ENCODE measurements around the gene POLD4. TPM values are rescaled to one million over a fixed set of nuclear protein-coding genes. Genes with fewer than 3 reads are reported as not detected.

POLD4 gene
- total RNA-seq, 4 donors from 2014 or later: 38.6 to 105 (median 60.6) TPM

- Histone ChIP-seq H3K4me1 (peaks cover 4 to 5% of the 10 kb centered on the region in 2 donors), H3K9me3 (no peaks in the 10 kb centered on the region), H3K27me3 (no peaks in the 10 kb centered on the region), H3K36me3 (peaks cover 15 to 17% of the 10 kb centered on the region in 2 donors), H3K4me3 (replicated peaks in 1 of 3) (no peak overlapping the region), H3K27ac (no peak overlapping the region)
- intact Hi-C loops (cut with DNase I): no loop called here
- TF ChIP-seq CTCF (IDR thresholded peaks at IDR 0.05) (no peak), POLR2A (IDR thresholded peaks at IDR 0.05) (no peak)
- 79 to 83% methylated on average over 20 to 21 of the region's 22 CpGs for WGBS, 2 donors
- no peak for DNase-seq
Measured at GRCh38 chr11:67312187-67313021, 40.9 kb downstream of the POLD4 start.

- DNase-seq: no peak
- Histone ChIP-seq H3K4me1 (peaks cover 2 to 3% of the 10 kb centered on the region in 2 donors), H3K4me3 (replicated peaks in 1 of 3) (no peak overlapping the region), H3K27me3 (no peaks in the 10 kb centered on the region), H3K9me3 (no peaks in the 10 kb centered on the region), H3K27ac (no peak overlapping the region), H3K36me3 (peaks cover 15 to 21% of the 10 kb centered on the region in 2 donors)
- intact Hi-C loops (cut with DNase I): no loop called here
- WGBS, 2 donors: 80 to 93% methylated on average over 10 to 15 of the region's 15 CpGs
- TF ChIP-seq CTCF (IDR thresholded peaks at IDR 0.05): no peak
- TF ChIP-seq POLR2A (IDR thresholded peaks at IDR 0.05): no peak
Measured at GRCh38 chr11:67311556-67312082, 41.7 kb downstream of the POLD4 start.

GRCh38 chr11:67311051-67311555, 42.2 kb downstream of the POLD4 start:
- WGBS, 2 donors: 86 to 89% methylated on average over 11 to 18 of the region's 18 CpGs
- intact Hi-C loops (cut with DNase I): no loop called here
- Histone ChIP-seq H3K27me3 (no peaks in the 10 kb centered on the region), H3K9me3 (no peaks in the 10 kb centered on the region), H3K36me3 (peaks cover 15 to 21% of the 10 kb centered on the region in 2 donors), H3K4me3 (replicated peaks in 1 of 3) (no peak overlapping the region), H3K4me1 (no peaks in the 10 kb centered on the region), H3K27ac (no peak overlapping the region)
- DNase-seq: no peak
- no peak for TF ChIP-seq POLR2A (IDR thresholded peaks at IDR 0.05)
- TF ChIP-seq CTCF (IDR thresholded peaks at IDR 0.05): no peak

GRCh38 chr11:67310246-67311050, 42.9 kb downstream of the POLD4 start:
- Histone ChIP-seq H3K27me3 (no peaks in the 10 kb centered on the region), H3K9me3 (no peaks in the 10 kb centered on the region), H3K4me1 (no peaks in the 10 kb centered on the region), H3K4me3 (replicated peaks in 1 of 3) (no peak overlapping the region), H3K27ac (no peak overlapping the region), H3K36me3 (peaks cover 15 to 21% of the 10 kb centered on the region in 2 donors)
- 94 to 97% methylated on average over 10 to 11 of the region's 19 CpGs for WGBS, 2 donors
- TF ChIP-seq CTCF (IDR thresholded peaks at IDR 0.05) (no peak), POLR2A (IDR thresholded peaks at IDR 0.05) (no peak)
- no peak for DNase-seq
- intact Hi-C loops (cut with DNase I): no loop called here
